ENCODE measurements around the gene PALLD. TPM values are rescaled to one million over a fixed set of nuclear protein-coding genes. Genes with fewer than 3 reads are reported as not detected.
A peak's percentile ranks its signal among the peaks of the same experiment; 100 is the strongest.

The PALLD gene
- total RNA-seq, 1 experiment from 2014 or later: 166 TPM

- Histone ChIP-seq H3K9me3 (ENCODE audit: control insufficient read depth in 1 of 2, insufficient read depth in 1 of 2, low read depth in 1 of 2, low read length in 2 of 2) (no peaks in the 10 kb centered on the region), H3K9ac (ENCODE audit: low read length) (no peak overlapping the region), H3K4me2 (ENCODE audit: low read length) (no peak overlapping the region), H2AFZ (ENCODE audit: low read depth, low read length, poor library complexity, severe bottlenecking) (no peak overlapping the region), H3K9me2 (ENCODE audit: insufficient read depth) (no peaks in the 10 kb centered on the region), H3K4me3 (replicated peaks in 1 of 2; ENCODE audit: low read depth in 1 of 2, low read length in 2 of 2) (no peak overlapping the region), H4K20me1 (ENCODE audit: insufficient read depth) (no peaks in the 10 kb centered on the region), H3K36me3 (ENCODE audit: control insufficient read depth in 1 of 2, insufficient read depth in 2 of 2, low read length in 2 of 2) (no peaks in the 10 kb centered on the region), H3K4me1 (ENCODE audit: control insufficient read depth in 1 of 2, insufficient read depth in 2 of 2, low read length in 2 of 2) (peaks cover 22 to 23% of the 10 kb centered on the region in 2 experiments), H3K27ac (ENCODE audit: low read depth, low read length) (no peak overlapping the region), H3K79me2 (ENCODE audit: insufficient read depth, low read length) (no peaks in the 10 kb centered on the region; the same call in 1 of the 2 replicates), H3K27me3 (ENCODE audit: insufficient read depth, low read length) (no peaks in the 10 kb centered on the region)
- TF ChIP-seq SP1 (IDR thresholded peaks at IDR 0.05; ENCODE audit: low read depth): no peak
- ChIA-PET RAD21 (ENCODE audit: low non-redundant PET in 1 of 2, low total read pairs in 2 of 2, uncharacterized antibody in 2 of 2, unreplicated experiment in 2 of 2) (interaction anchor here in 1 of 2 experiments (1.2 kb wide), 1 partner anchor 269 kb away, joined by 3 read pairs; no protein-coding TSS in a partner anchor), POLR2A (no interaction called here), CTCF (no interaction called here)
- no TSS peak for BruUV-seq (replicated peaks)
- ATAC-seq: no peak
- intact Hi-C loops (cut with micrococcal nuclease): no loop called here
- DNase-seq (ENCODE audit: low read depth, low spot score): no peak
These were observed 285.6 kb downstream of the PALLD start for GRCh38 chr4:168782439-168782838.

- Histone ChIP-seq H3K27me3 (ENCODE audit: insufficient read depth, low read length) (no peaks in the 10 kb centered on the region), H3K9me3 (ENCODE audit: control insufficient read depth in 1 of 2, insufficient read depth in 1 of 2, low read depth in 1 of 2, low read length in 2 of 2) (no peaks in the 10 kb centered on the region), H3K9ac (ENCODE audit: low read length) (no peak overlapping the region), H4K20me1 (ENCODE audit: insufficient read depth) (no peaks in the 10 kb centered on the region), H3K27ac (ENCODE audit: low read depth, low read length) (peak overlapping the region; percentile 42; the same call in 1 of the 2 replicates), H3K4me1 (ENCODE audit: control insufficient read depth in 1 of 2, insufficient read depth in 2 of 2, low read length in 2 of 2) (peaks cover 23 to 24% of the 10 kb centered on the region in 2 experiments), H2AFZ (ENCODE audit: low read depth, low read length, poor library complexity, severe bottlenecking) (no peak overlapping the region), H3K4me2 (ENCODE audit: low read length) (peak overlapping the region; percentile 35), H3K4me3 (replicated peaks in 1 of 2; ENCODE audit: low read depth in 1 of 2, low read length in 2 of 2) (no peak overlapping the region), H3K9me2 (ENCODE audit: insufficient read depth) (no peaks in the 10 kb centered on the region), H3K79me2 (ENCODE audit: insufficient read depth, low read length) (no peaks in the 10 kb centered on the region; the same call in 1 of the 2 replicates), H3K36me3 (ENCODE audit: control insufficient read depth in 1 of 2, insufficient read depth in 2 of 2, low read length in 2 of 2) (no peaks in the 10 kb centered on the region)
- ChIA-PET POLR2A (no interaction called here), CTCF (no interaction called here), RAD21 (ENCODE audit: low non-redundant PET in 1 of 2, low total read pairs in 2 of 2, uncharacterized antibody in 2 of 2, unreplicated experiment in 2 of 2) (no interaction called here)
- ATAC-seq: peak; percentile 71
- BruUV-seq (replicated peaks): no TSS peak
- DNase-seq (ENCODE audit: low read depth, low spot score): no peak
- intact Hi-C loops (cut with micrococcal nuclease): no loop called here
- TF ChIP-seq FOSL1 (IDR thresholded peaks at IDR 0.05; ENCODE audit: low read depth): no peak
- no peak for TF ChIP-seq ELF1 (IDR thresholded peaks at IDR 0.05; ENCODE audit: borderline replicate concordance, low read depth)
- TF ChIP-seq, protein P1, sequence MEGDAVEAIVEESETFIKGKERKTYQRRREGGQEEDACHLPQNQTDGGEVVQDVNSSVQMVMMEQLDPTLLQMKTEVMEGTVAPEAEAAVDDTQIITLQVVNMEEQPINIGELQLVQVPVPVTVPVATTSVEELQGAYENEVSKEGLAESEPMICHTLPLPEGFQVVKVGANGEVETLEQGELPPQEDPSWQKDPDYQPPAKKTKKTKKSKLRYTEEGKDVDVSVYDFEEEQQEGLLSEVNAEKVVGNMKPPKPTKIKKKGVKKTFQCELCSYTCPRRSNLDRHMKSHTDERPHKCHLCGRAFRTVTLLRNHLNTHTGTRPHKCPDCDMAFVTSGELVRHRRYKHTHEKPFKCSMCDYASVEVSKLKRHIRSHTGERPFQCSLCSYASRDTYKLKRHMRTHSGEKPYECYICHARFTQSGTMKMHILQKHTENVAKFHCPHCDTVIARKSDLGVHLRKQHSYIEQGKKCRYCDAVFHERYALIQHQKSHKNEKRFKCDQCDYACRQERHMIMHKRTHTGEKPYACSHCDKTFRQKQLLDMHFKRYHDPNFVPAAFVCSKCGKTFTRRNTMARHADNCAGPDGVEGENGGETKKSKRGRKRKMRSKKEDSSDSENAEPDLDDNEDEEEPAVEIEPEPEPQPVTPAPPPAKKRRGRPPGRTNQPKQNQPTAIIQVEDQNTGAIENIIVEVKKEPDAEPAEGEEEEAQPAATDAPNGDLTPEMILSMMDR (IDR thresholded peaks at IDR 0.05 in 2 of 3, conservative IDR thresholded peaks at IDR 0.05 in 1 of 3; ENCODE audit: borderline replicate concordance in 1 of 3, insufficient read depth in 1 of 3, low read depth in 2 of 3, low read length in 2 of 3): no peak
- TF ChIP-seq, protein P2, sequence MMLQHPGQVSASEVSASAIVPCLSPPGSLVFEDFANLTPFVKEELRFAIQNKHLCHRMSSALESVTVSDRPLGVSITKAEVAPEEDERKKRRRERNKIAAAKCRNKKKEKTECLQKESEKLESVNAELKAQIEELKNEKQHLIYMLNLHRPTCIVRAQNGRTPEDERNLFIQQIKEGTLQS (IDR thresholded peaks at IDR 0.05): no peak
- TF ChIP-seq TCF7L2 (IDR thresholded peaks at IDR 0.05; ENCODE audit: borderline replicate concordance, extremely low read depth, insufficient read depth, insufficient read length): no peak
- TF ChIP-seq ZBTB33 (IDR thresholded peaks at IDR 0.05; ENCODE audit: extremely low read depth, insufficient replicate concordance, low read length): no peak
- TF ChIP-seq SRF (IDR thresholded peaks at IDR 0.05; ENCODE audit: low read depth): no peak
- no peak for TF ChIP-seq ZNF274 (IDR thresholded peaks at IDR 0.05; ENCODE audit: low read depth, low read length)
- no peak for TF ChIP-seq EGR1 (IDR thresholded peaks at IDR 0.05; ENCODE audit: low read depth)
- no peak for TF ChIP-seq POLR2AphosphoS5 (IDR thresholded peaks at IDR 0.05; ENCODE audit: low read depth, low read length)
- no peak for TF ChIP-seq SIN3A (IDR thresholded peaks at IDR 0.05; ENCODE audit: low read depth)
- no peak for TF ChIP-seq POLR2A (IDR thresholded peaks at IDR 0.05; ENCODE audit: borderline replicate concordance, extremely low read depth, insufficient read depth, insufficient read length)
- TF ChIP-seq SP1 (IDR thresholded peaks at IDR 0.05; ENCODE audit: low read depth): no peak
- TF ChIP-seq RAD21 (IDR thresholded peaks at IDR 0.05; ENCODE audit: low read depth): no peak
These were observed 288.1 kb downstream of the PALLD start for GRCh38 chr4:168784786-168785461.
